HG02852 (cell line): ENCODE measurements around the gene SYMPK.
A peak's percentile ranks its signal among the peaks of the same experiment; 100 is the strongest.
"Not testable (repeated sequence)": the region's sequence is repeated elsewhere in the genome, so short reads cannot be mapped to it uniquely, and the experiment has no call there.

Source experiments
- ATAC-seq: cut with Tn5 transposase; IDR thresholded peaks from one replicate; pipeline ENCODE4 v1.9.1; 2021; ENCODE audit warnings: mild to moderate bottlenecking, moderate library complexity; ENCODE audit not compliant: unreplicated experiment

The SYMPK gene

DNA sequence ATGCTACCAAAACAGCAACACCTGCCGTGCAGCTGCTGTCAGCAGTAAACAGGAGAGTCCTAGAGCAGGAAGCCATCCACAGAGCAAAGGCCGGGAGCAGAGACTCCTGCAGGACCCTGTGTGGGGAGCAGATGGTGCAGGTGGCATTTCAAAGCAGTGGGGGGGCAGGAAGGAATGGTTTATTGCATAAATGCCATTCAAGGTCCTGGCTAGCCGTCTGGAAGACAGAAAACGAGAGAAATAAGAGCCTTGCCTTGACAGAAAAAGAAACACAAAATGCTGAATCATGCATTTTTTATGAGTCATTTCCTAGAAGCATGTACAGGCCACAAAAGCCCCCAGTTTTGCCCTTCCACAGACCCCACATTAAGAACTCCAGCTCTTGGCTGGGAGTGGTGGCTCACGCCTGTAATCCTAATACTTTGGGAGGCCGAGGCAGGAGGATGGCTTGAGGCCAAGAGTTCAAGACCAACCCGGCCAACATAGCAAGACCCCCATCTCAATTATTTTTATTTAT, 53.2 kb downstream of the SYMPK start:
- no peak for ATAC-seq

- ATAC-seq: no peak
Observed at GRCh38 chr19:45805719-45806118, 57.2 kb downstream of the SYMPK start.

GRCh38 chr19:45804959-45805230, 58.1 kb downstream of the SYMPK start:
- ATAC-seq: no peak

DNA sequence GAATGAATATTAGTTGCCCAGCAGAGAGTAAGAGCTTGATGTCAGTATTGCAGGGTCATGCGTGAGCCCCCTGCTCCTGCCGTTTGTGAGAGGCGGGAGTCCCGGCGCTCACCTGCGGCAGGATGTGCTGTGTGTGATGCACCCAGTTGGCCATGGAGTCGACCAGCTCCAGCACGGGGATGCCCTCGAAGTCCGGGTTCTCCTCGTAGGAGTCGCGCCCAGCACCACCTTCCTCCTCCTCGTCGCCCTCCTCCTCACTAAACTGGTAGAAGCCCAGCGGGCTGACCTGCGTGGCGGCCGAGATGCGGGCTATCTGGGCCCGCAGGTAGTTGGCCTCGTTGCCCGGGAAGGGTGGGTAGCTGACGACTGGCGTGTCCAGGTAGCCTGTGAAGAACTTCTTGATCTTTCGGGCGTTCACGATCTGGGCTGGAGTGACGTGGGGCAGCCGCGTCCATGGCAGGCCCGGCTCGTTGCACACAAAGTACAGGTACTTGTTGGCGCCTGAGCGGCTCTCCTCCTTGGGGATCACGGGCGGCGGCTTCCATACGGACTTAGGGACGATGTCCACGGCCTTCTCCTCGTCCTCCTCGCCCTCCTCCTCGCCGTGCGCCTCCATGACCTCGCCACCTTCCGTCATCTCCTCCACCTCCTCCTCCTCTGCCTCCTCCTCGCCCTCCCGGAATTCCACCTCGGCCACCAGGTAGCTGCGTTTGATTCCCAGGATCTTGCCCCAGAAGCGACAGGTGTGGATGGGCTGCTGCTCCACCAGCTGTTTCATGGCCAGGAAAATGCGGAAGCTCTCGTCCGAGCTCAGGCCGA, 58.6 kb downstream of the SYMPK start:
- ATAC-seq: no peak

DNA sequence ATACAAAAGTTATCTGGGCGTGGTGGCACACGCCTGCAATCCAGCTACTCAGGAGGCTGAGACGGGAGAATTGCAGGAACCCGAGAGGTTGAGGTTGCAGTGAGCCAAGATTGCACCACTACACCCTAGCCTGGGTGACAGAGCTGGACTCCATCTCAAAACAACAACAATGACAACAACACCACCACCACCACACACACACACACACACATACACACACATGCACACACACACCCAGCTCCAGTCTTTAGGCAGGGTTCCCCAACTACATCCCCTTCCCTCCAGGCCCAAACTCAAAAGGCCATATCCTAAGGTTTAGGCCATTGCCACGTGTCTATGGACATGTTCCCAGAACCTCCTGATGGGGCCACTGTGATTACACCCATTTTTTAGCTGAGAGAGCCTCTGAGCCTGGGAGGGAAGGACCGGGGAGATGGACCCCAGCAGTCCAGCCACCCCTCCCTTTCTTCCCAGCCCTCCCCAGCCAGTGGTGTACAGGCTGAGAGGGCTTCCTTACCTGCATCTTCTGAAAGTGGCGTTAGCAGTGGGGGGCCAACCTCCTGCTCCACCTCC, 61.3 kb downstream of the SYMPK start:
- ATAC-seq: no peak

- no peak for ATAC-seq
Observed at GRCh38 chr19:45800070-45800553, 62.8 kb downstream of the SYMPK start.

GRCh38 chr19:45799541-45799940, 63.4 kb downstream of the SYMPK start:
- not testable (repeated sequence) for ATAC-seq

- no peak for ATAC-seq
Observed at GRCh38 chr19:45798995-45799517, 63.9 kb downstream of the SYMPK start.

DNA sequence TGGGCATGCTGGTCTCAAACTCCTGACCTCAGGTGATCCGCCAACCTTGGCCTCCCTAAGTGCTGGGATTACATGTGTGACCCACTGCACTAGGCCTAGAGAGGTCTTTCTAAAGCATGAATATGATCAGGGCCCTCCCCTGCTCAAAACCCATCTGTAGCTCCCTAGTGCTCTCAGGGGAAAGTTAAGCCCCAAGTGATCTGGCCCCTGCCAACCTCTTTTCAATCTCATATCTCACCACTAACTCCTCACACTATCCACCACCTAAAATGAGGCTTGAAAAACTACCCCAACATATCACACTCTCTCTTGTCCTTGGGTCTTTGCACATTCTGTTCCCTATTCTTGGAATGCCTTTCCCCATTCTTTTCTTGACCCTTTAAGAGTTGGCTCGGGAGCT, 68.3 kb downstream of the SYMPK start:
- ATAC-seq: no peak

DNA sequence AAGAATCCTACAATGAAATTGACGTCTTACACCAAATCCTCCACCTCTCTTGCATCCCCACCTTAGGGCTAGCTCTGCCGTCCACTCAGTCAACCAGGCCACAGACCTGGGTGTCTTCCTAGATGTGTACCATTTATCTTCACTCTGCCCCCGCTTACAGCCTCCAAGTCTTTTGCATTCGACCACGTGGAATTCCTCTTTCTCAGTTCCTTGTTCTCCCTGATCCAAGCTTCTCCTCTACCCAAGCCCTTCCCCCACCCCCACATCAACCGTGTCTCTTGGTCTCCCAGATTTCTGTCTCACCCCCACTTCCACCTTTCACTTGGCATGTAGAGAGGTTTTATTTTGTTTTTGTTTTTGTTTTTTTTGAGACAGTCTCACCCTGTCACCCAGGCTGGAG, 69.1 kb downstream of the SYMPK start:
- ATAC-seq: no peak

DNA sequence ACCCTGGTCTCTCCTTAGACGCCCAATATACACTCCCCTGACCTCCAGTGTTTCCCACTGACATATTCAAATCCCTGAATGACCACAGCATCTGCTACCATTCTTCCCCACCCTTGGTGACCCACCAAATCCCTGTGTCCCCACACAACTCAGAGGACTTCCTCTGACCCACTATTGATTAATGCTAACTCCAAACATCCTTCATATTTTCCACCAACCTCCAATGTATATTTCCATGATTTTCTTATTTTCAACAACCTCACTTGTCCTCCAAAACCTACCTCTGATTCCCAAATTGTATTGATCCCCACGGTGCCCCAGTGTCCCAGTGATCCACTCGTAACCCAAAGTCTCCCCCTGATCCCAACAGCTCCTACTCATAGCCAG, 69.8 kb downstream of the SYMPK start:
- no peak for ATAC-seq

GRCh38 chr19:45792470-45793177, 70.3 kb downstream of the SYMPK start, which contains the start of gene DMWD:
Gene DMWD, minus strand, starts transcription at chr19:45792845. Its CDS starts 89 bp downstream, at chr19:45792756.
- peak; percentile 88 for ATAC-seq

DNA sequence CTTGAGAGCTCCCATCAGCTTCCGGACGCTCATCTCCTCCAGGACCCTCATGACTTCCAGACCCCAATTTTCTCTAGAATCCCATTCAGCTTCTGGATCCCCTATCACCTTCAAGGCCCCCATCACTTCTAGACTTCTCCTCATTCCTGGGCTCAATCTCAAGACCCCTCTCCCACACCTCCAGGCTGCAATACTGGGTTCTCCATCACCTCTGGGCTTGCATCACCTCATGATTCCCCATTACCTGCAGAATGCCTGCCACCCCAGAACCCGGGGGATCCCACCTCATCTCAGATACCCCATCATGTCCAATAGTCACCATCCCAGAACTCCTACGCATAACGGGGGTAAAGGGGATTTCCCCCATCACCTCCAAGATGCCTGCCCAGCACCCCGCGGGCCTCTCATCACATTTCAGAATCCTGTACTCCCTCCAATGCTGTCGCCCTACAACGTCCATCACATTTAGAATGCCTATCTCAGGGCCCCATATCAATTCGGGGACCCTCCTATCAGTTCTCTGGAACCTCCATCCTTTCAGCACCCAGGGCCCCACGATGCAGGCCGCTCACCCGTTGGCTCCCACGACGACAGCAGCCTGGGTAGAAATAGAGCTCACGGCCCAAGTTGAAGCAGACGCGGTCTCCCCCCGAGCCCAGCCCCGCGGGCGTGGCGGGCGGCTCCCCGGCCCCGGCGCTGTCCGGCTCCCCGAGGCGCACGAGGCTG, 71.0 kb downstream of the SYMPK start:
- ATAC-seq: no peak

DNA sequence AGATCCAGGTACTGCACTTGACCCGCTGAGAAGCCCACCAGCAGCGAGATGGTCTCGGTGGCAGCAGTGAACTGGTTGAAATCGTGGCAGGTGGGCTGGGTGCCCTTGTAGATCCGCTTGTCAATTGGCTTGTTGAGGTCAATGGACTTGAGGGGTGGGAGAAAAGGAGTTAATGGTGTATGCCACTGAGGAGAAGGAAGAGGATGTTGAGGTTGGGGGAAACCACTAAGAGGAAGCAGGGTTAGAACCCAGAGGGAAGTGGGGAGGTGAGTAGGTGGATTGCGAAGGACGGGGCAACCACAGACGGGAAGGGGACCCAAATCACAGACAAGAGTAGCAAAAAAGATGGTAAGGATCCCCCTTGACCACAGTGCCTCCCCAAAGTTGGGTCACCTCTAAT, 72.0 kb downstream of the SYMPK start:
- no peak for ATAC-seq

- no peak for ATAC-seq
Observed at GRCh38 chr19:45789035-45789786, 73.7 kb downstream of the SYMPK start.

- no peak for ATAC-seq
Observed at GRCh38 chr19:45786533-45786894, 76.4 kb downstream of the SYMPK start.

GRCh38 chr19:45785781-45786532, 77.0 kb downstream of the SYMPK start:
- ATAC-seq: no peak

DNA sequence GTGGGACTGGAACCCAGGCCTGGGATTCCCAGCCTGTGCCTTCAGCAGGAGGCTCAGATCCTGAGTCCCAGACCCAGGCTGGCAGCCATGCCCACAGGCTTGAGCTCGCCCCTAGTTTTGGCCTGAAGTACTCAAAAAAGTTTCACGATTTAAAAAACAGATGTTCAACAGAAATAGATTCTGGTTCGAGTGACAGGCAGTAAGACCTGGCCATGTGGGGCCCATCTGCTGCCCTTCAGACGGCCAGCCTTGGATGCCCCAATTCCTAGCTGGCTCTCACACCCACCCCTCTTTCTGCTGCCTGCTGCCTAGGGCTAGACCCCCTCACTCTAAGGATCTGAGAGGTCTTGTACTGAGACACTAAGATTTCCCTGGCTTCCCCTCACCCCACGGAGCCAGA, 77.8 kb downstream of the SYMPK start:
- ATAC-seq: no peak

GRCh38 chr19:45784096-45784495, 78.9 kb downstream of the SYMPK start:
- ATAC-seq: no peak
